IPS DF 6.9 (cell line): ENCODE results near the gene SLC38A3.

ENCODE experiments used
- DNase-seq: peaks from one replicate; pipeline ENCODE4 v3.0.0-alpha.2; 2013; ENCODE audit warnings: low read depth, low spot score
- H3K27ac ChIP-seq: one replicate; pipeline ENCODE4 v1.5.1; 2013; ENCODE audit warnings: low read length, control low read depth
- H3K27me3 ChIP-seq: 2 replicates; pipeline ENCODE4 v1.6.1; 2013; ENCODE audit warnings: mild to moderate bottlenecking, low read length; ENCODE audit not compliant: control insufficient read depth, insufficient read depth
- H3K36me3 ChIP-seq: 2 replicates; pipeline ENCODE4 v1.6.1; 2013; ENCODE audit warnings: low read length; ENCODE audit not compliant: control insufficient read depth, insufficient read depth
- H3K4me1 ChIP-seq: 2 replicates; pipeline ENCODE4 v1.6.1; 2013; ENCODE audit warnings: low read length; ENCODE audit not compliant: control insufficient read depth, insufficient read depth
- H3K4me3 ChIP-seq: 2 replicates; pipeline ENCODE4 v1.5.1; 2013; ENCODE audit warnings: mild to moderate bottlenecking, low read length
- H3K9me3 ChIP-seq: 2 replicates; pipeline ENCODE4 v1.6.1; 2013; ENCODE audit warnings: low read length, inconsistent platforms; ENCODE audit not compliant: control insufficient read depth, insufficient read depth
- WGBS: extraction: QIAGEN DNeasy Blood & Tissue Kit; methylation state at CpG from one replicate; pipeline ENCODE4 v1.1.7; 2013; ENCODE audit warnings: mixed read lengths, missing lambda C conversion rate; ENCODE audit not compliant: insufficient read length, insufficient coverage; 5-methylcytosine and 5-hydroxymethylcytosine counted together

The SLC38A3 gene

DNA sequence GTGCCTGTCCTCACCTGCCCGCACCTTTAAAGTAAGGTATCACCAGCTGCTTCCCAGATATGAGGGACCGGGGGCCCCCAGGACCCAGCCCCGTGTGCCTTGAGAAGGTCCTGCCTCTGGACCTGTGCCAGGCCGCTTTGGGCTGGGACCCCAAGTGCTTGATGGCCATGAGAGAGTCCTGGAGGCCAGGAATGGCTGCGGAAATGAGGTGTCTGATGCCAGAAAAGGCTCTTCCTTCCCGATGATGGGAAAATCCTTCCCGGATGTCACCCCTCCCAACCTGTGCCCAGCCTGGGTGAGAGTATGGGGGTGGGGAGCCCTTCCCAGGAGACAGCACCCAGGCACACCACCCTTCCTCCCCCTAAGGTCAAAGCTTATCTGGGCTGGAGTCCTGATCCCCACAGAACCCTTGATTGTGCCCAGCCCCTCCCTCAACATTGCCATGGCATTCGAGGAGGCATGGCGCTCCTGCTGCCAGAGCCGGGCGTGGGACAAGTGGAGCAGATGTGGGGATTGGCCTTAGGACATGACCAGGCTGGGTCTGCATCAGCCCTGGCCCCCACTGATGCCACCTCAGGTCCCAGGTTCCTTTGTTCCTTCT lies 35.7 kb upstream of the SLC38A3 start:
- no CpG with 5 or more reads among the region's 11 CpGs for WGBS
- no peak for DNase-seq
- no peaks in the 10 kb centered on the region for H3K9me3 ChIP-seq
- H3K36me3 ChIP-seq = peaks cover 11% of the 10 kb centered on the region
- peaks cover 11% of the 10 kb centered on the region for H3K4me1 ChIP-seq
- no peaks in the 10 kb centered on the region for H3K27me3 ChIP-seq
- no peak overlapping the region for H3K27ac ChIP-seq
- no peak overlapping the region for H3K4me3 ChIP-seq

DNA sequence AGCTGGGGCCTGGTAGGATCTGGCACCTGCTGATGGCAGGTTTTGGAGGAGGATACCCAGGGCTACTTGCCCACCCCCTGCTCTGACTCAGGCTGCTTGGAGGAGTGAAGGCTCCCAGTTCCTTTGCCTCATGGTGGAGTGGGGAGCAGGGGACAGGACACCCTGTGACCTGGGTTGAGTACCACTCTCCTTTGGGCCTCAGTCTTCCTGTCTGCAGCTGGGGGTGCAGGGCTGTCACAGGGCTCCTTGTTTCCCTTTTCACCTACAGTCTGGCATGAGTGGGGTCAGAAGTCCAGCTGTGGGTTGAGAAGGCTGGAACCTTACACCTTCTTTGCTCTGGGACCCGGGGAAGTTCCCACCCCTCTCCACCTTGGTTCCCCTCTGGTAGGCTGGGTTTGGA lies 35.2 kb upstream of the SLC38A3 start:
- H3K27ac ChIP-seq = no peak overlapping the region
- no CpG with 5 or more reads among the region's 1 CpG for WGBS
- peaks cover 11% of the 10 kb centered on the region for H3K4me1 ChIP-seq

DNA sequence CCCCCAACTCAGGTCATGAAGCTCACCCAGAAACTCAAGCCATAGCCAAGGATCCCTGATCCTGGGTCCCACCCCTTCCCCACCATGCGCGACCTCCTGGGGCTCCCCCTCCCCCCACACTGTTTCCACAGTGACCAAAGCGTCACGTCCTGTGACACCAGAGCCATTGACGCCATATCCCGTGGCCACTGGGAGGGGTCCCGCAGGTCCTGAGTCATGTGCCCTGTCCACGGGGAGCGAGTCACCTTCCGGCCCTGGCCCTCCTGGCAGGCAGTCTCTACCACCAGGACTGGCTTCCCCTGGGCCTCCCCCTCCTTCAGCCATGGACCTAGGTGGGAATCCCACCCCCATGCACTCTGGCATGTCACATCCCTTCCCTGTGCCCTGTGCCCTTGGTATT lies 34.4 kb upstream of the SLC38A3 start:
- DNase-seq = no peak
- H3K36me3 ChIP-seq = peaks cover 15% of the 10 kb centered on the region
- H3K27ac ChIP-seq = no peak overlapping the region
- H3K27me3 ChIP-seq = no peaks in the 10 kb centered on the region
- no peak overlapping the region for H3K4me3 ChIP-seq
- no CpG with 5 or more reads among the region's 10 CpGs for WGBS
- H3K9me3 ChIP-seq = no peaks in the 10 kb centered on the region
- H3K4me1 ChIP-seq = peaks cover 7% of the 10 kb centered on the region

More for the DNA sequence above, 35.2 kb upstream of the SLC38A3 start:
- H3K27me3 ChIP-seq = no peaks in the 10 kb centered on the region
- DNase-seq = no peak
- no peaks in the 10 kb centered on the region for H3K9me3 ChIP-seq
- peaks cover 13% of the 10 kb centered on the region for H3K36me3 ChIP-seq
- no peak overlapping the region for H3K4me3 ChIP-seq

DNA sequence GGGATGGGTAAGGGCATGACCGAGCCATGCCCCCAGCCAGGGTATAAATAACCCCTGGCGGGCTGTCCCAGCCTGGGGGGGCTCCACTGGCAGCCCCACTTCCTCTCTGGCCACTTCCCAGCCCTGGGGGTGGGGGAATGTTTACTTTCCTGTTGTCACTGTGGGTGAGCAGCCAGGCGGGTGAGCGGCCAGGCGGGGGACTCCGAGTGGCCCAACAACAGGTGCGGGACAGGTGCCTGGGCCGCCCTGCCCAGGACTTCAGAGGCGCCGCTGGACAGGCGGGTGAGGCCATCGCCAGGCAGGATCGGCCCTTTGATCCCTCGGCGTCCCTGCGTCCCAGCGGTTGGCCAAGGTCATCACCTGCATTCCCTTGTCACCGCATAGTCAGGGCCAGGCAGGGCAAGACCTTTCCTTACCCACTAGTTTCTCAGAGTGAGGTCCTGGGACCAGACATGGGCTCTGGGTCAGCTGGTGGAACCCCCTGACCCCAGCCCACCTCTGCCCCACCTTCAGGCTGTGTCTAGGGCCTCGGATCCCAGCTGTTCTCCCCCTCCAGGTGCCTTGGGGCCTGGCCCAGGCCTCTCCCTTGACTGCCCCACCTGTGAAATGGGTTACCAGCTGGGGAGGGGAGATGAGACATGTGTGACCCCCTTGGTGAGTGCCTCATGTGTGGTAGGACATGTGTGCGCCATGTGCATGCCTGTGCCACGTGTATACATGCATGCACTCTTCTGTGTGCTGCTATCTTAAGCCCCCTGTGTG lies 33.4 kb upstream of the SLC38A3 start:
- Histone ChIP-seq H3K27me3 (no peaks in the 10 kb centered on the region), H3K27ac (no peak overlapping the region), H3K4me3 (no peak overlapping the region), H3K9me3 (no peaks in the 10 kb centered on the region), H3K4me1 (peaks cover 4% of the 10 kb centered on the region; the same call in 1 of the 2 replicates), H3K36me3 (peaks cover 23% of the 10 kb centered on the region)
- WGBS = no CpG with 5 or more reads among the region's 21 CpGs
- no peak for DNase-seq

DNA sequence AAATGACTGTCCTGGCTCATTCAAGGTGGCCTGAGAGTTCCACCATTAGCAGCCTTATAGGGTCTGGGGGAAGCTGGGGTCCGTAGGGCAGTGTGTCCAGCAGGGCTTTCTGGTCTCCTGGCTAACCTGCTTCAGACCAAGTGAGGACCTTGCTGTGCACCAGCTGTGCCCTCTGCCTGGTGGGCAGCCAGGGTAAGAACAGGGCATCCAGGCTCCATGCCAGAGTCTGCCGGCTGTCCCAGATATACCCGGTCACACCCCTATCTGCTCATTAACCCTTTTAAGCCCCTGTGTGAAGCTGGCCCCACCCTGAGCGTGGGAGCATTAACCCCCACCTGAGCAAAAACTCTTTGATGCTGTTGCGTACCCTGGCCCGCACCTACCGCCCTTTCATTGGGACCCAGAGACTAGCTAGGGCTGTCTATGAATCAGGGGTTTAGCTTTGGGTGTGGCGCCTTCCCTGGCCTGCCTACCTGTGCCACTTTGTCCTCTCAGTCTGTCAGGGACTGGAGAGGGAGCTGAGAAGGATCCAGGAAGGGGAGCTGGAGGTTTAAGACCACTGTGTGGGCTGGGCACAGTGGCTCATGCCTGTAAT lies 32.3 kb upstream of the SLC38A3 start:
- Histone ChIP-seq H3K4me1 (peaks cover 4% of the 10 kb centered on the region; the same call in 1 of the 2 replicates), H3K9me3 (no peaks in the 10 kb centered on the region), H3K36me3 (peaks cover 28% of the 10 kb centered on the region), H3K27me3 (no peaks in the 10 kb centered on the region), H3K27ac (no peak overlapping the region), H3K4me3 (no peak overlapping the region)
- WGBS = no CpG with 5 or more reads among the region's 8 CpGs
- no peak for DNase-seq

DNA sequence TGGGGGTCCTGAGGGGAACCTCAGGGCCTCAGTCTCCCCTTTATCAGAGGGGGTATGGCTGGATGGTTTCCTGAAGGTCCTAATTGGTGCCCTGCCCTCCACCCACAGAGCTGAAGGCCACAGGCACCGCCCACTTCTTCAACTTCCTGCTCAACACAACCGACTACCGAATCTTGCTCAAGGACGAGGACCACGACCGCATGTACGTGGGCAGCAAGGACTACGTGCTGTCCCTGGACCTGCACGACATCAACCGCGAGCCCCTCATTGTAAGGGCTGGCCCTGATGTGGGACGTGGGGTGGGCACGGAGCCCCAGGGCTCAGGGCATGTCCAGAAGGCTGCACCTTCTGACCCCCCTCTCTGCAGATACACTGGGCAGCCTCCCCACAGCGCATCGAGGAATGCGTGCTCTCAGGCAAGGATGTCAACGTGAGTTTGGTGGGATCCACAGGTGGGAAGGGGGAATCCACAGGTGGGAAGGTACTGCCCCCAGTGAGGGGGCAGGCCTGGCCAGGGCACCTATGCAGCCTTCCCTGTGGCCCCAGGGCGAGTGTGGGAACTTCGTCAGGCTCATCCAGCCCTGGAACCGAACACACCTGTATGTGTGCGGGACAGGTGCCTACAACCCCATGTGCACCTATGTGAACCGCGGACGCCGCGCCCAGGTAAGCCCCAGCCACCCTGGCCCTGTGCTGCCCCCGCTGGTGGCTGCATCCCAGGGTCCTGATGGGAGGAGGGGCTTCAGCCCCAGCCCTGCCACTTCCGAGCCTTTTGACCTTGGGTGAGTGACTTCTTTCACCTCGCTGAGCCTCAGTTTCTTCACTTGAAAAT lies 31.2 kb upstream of the SLC38A3 start:
- H3K27me3 ChIP-seq = no peaks in the 10 kb centered on the region
- H3K27ac ChIP-seq = no peak overlapping the region
- peaks cover 4% of the 10 kb centered on the region; the same call in 1 of the 2 replicates for H3K4me1 ChIP-seq
- WGBS = no CpG with 5 or more reads among the region's 29 CpGs
- H3K4me3 ChIP-seq = no peak overlapping the region
- peaks cover 28% of the 10 kb centered on the region for H3K36me3 ChIP-seq
- DNase-seq = no peak
- H3K9me3 ChIP-seq = no peaks in the 10 kb centered on the region

DNA sequence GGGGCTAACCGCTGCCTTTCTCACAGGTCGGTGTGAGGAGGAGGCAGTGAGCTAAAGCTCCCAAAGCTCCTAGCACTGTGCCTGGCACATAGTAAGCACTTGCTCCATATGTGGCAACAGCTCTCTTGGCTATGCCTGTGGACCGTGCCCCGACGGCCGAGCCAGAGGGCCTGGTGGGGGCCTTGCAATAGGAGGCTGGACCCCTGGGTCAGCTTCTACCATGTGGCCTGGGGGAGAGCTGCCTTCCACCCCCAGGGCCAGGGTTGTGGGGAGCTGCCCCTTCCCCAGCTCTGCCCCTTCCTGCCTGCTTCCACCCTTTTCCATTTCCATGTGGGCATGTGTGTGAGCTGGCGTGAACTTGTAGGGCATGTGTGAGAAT lies 30.6 kb upstream of the SLC38A3 start:
- no peak for DNase-seq
- no CpG with 5 or more reads among the region's 7 CpGs for WGBS
- Histone ChIP-seq H3K9me3 (no peaks in the 10 kb centered on the region), H3K4me3 (no peak overlapping the region), H3K4me1 (peaks cover 4% of the 10 kb centered on the region; the same call in 1 of the 2 replicates), H3K27ac (no peak overlapping the region), H3K27me3 (no peaks in the 10 kb centered on the region), H3K36me3 (peaks cover 28% of the 10 kb centered on the region)

DNA sequence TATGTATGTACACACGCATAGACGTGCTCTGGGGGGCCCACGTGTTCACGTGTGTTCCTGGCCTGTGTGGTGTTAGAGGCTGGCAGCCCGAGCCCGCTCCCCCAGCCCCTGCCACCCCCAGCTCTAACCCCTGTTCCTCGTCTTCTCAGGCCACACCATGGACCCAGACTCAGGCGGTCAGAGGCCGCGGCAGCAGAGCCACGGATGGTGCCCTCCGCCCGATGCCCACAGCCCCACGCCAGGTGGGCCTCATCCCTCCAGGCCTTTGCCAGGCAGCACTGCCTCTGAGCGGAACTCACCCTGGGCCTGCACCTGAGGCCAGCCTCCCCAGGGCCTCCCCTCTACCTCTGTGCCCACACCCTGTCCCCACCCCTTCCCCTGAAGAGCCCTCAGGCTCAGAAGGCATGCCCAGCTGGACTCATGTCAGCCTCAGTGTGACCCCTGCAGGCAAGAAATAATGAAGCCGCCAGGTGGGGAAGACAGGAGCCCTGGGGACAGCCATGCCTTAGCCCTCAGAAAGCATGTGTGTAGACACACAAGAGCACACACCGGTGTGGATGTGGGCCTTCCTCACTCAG lies 30.0 kb upstream of the SLC38A3 start:
- Histone ChIP-seq H3K27ac (no peak overlapping the region), H3K4me1 (peaks cover 4% of the 10 kb centered on the region; the same call in 1 of the 2 replicates), H3K4me3 (no peak overlapping the region), H3K27me3 (no peaks in the 10 kb centered on the region), H3K9me3 (no peaks in the 10 kb centered on the region), H3K36me3 (peaks cover 28% of the 10 kb centered on the region)
- no peak for DNase-seq
- WGBS = no CpG with 5 or more reads among the region's 17 CpGs

DNA sequence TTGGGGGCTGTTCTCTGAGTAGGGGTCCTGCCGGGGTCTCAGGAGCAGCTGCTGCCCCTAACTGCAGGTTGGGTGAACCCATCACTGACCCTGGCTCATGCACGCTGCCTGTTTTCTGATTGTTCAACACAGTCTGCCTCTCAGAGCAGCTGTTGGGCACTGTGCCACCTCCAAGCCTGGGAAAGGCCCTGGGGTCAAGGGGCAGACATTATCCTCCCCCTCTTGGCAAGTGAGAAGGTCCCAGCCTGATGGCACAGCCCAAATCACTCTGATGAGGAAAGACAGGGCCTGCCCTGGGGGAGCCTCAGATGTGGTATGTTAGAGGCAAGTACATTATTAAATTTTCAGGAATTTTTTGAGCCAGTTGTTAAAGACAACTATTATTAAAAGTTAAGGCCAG lies 27.7 kb upstream of the SLC38A3 start:
- no peaks in the 10 kb centered on the region for H3K27me3 ChIP-seq
- peaks cover 33% of the 10 kb centered on the region for H3K36me3 ChIP-seq
- H3K4me3 ChIP-seq = no peak overlapping the region
- H3K4me1 ChIP-seq = no peaks in the 10 kb centered on the region
- DNase-seq = no peak
- no CpG with 5 or more reads among the region's 2 CpGs for WGBS
- no peak overlapping the region for H3K27ac ChIP-seq
- no peaks in the 10 kb centered on the region for H3K9me3 ChIP-seq

DNA sequence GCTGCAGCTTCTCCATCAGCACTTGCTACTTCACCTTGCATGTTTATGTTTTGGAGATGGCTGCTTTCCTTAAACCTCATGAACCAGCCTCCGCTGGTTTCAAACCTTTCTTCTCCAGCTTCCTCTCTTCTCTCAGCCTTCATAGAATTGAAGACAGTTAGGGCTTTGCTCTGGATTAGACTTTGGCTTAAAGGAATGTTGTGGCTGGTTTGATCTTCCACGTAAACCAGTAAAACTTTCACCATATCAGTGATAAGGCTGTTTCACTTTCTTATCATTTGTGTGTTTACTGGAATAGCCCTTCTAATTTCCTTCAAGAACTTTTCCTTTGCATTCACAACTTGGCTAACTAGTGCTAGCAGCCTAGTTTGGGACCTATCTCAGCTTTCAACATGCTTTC lies 25.4 kb upstream of the SLC38A3 start:
- Histone ChIP-seq H3K36me3 (peaks cover 38% of the 10 kb centered on the region), H3K27me3 (no peaks in the 10 kb centered on the region), H3K4me1 (no peaks in the 10 kb centered on the region), H3K9me3 (no peaks in the 10 kb centered on the region), H3K4me3 (no peak overlapping the region), H3K27ac (no peak overlapping the region)
- no peak for DNase-seq
- WGBS = no CpG with 5 or more reads among the region's 2 CpGs
